HepG2 (cell line): ENCODE results near the gene BCAS3. TPM values are rescaled to one million over a fixed set of nuclear protein-coding genes. Genes with fewer than 3 reads are reported as not detected.

Source experiments
- ATAC-seq: fragments of 200-7000 bp; cut with Tn5 transposase; 3 replicates; pipeline ENCODE4 v1.9.1; 2020; ENCODE audit warnings: mild to moderate bottlenecking, moderate library complexity
- Bru-seq: library from RNA; stranded (reverse); fragments of 400-500 nt; gene quantifications from one replicate; lab custom pipeline; 2021; lab: Mats Ljungman, UMichigan
- BruChase-seq, 2 experiments: library from RNA; stranded (reverse); fragments of 400-500 nt; gene quantifications; one replicate each; lab custom pipeline; 2021; lab: Mats Ljungman, UMichigan
- BruUV-seq: library from RNA; stranded (reverse); fragments of 400-500 nt; replicated peaks from 2 replicates; lab custom pipeline; 2021; lab: Mats Ljungman, UMichigan
- CTCF ChIA-PET: fragments of 300-600 bp; formaldehyde crosslinking; extraction: SDS; loops from one replicate; lab custom pipeline; 2021; ENCODE audit warnings: low total read pairs, inconsistent platforms, low intra/inter-chr PET ratio; lab: Yijun Ruan, JAX
- POLR2A ChIA-PET: fragments of 350-600 bp; sonication (Branson Sonifier 250); formaldehyde crosslinking; loops from one replicate; lab custom pipeline; 2020; ENCODE audit warnings: antibody characterized with exemption, inconsistent platforms; lab: Yijun Ruan, JAX
- DNase-seq: peaks from one replicate; pipeline ENCODE4 v3.0.0-alpha.2; 2015; ENCODE audit warnings: low spot score
- FAIRE-seq: peaks from 3 replicates; lab custom pipeline; 2011; peaks lifted over from hg19 to GRCh38; lab: Jason Lieb, UNC
- H2AFZ ChIP-seq: one replicate; pipeline ENCODE4 v1.6.1; 2011; ENCODE audit warnings: low read length, inconsistent platforms
- H3K27ac ChIP-seq: fragments of 300-600 bp; 3 replicates; pipeline ENCODE4 v1.8.0; 2011; ENCODE audit warnings: mixed run types, mild to moderate bottlenecking, mixed read lengths, low read length, inconsistent platforms; ENCODE audit not compliant: insufficient read depth; ENCODE audit errors: extremely low read length
- H3K27me3 ChIP-seq, 2 experiments: fragments of 200-600 bp in 1 of 2; 2 replicates in 1 of 2; 3 replicates in 1 of 2; pipeline versions ENCODE4 v1.6.0 to v1.8.0; 2011; ENCODE audit warnings: low read length in 2 of 2, mild to moderate bottlenecking in 2 of 2, moderate library complexity in 2 of 2, inconsistent platforms in 1 of 2; ENCODE audit not compliant: insufficient read depth in 2 of 2, control insufficient read depth in 1 of 2
- H3K36me3 ChIP-seq, 2 experiments: fragments of 200-600 bp in 1 of 2; replicated peaks in 1 of 2; 2 replicates in 1 of 2; 3 replicates in 1 of 2; pipeline versions ENCODE4 v1.5.1 to v1.8.0; 2011; ENCODE audit warnings: low read length in 2 of 2, inconsistent platforms in 1 of 2; ENCODE audit not compliant: insufficient read depth in 2 of 2, control insufficient read depth in 1 of 2
- H3K4me1 ChIP-seq: 2 replicates; pipeline ENCODE4 v1.5.1; 2012; ENCODE audit warnings: low read length, inconsistent platforms; ENCODE audit not compliant: insufficient read depth
- H3K4me2 ChIP-seq: 2 replicates; pipeline ENCODE4 v1.6.0; 2011; ENCODE audit warnings: low read depth, low read length, inconsistent platforms
- H3K4me3 ChIP-seq, 3 experiments: fragments of 200-600 bp in 1 of 3; sonication (generic), shearing (Covaris generic) in 1 of 3; replicated peaks in 1 of 3; 2 replicates each; pipeline ENCODE4 v1.5.1; 2011 to 2016; ENCODE audit warnings: low read length in 3 of 3, inconsistent platforms in 2 of 3, low read depth in 2 of 3, mild to moderate bottlenecking in 2 of 3, control low read depth in 1 of 3, mixed read lengths in 1 of 3; ENCODE audit not compliant: insufficient read depth in 1 of 3
- H3K79me2 ChIP-seq: one replicate; pipeline ENCODE4 v1.6.1; 2011; ENCODE audit warnings: low read length, inconsistent platforms; ENCODE audit not compliant: insufficient read depth
- H3K9ac ChIP-seq: 2 replicates; pipeline ENCODE4 v1.6.0; 2011; ENCODE audit warnings: mild to moderate bottlenecking, low read depth, low read length, inconsistent platforms; ENCODE audit not compliant: insufficient read depth
- H3K9me3 ChIP-seq: 2 replicates; pipeline ENCODE4 v1.5.1; 2012; ENCODE audit warnings: mild to moderate bottlenecking, low read length
- H4K20me1 ChIP-seq: 2 replicates; pipeline ENCODE4 v1.6.0; 2011; ENCODE audit warnings: inconsistent platforms, mild to moderate bottlenecking, low read length, moderate library complexity; ENCODE audit not compliant: insufficient read depth
- ARID2 ChIP-seq: sonication (generic); formaldehyde crosslinking; IDR thresholded peaks from 2 replicates; pipeline ENCODE4 v1.8.1; 2022; ENCODE audit warnings: mild to moderate bottlenecking, missing genetic modification reagents, borderline replicate concordance
- HNRNPK ChIP-seq: fragments of 200-400 bp; formaldehyde crosslinking; IDR thresholded peaks from 2 replicates; pipeline ENCODE4 v1.6.1; 2018; ENCODE audit warnings: low read length, low read depth, moderate library complexity, mild to moderate bottlenecking; ENCODE audit not compliant: poor library complexity, severe bottlenecking
- MTA1 ChIP-seq: sonication (generic); formaldehyde crosslinking; IDR thresholded peaks from 2 replicates; pipeline ENCODE4 v1.4.0; 2020; ENCODE audit warnings: missing genetic modification reagents, mild to moderate bottlenecking, borderline replicate concordance
- ZNF234 ChIP-seq: sonication (generic); formaldehyde crosslinking; conservative IDR thresholded peaks from 2 replicates; pipeline ENCODE4 v1.5.1; 2020; ENCODE audit warnings: mild to moderate bottlenecking, missing genetic modification reagents
- ZNF264 ChIP-seq: sonication (generic); formaldehyde crosslinking; IDR thresholded peaks from 2 replicates; pipeline ENCODE4 v1.4.0; 2020; ENCODE audit warnings: missing genetic modification reagents
- WGBS: methylation state at CpG from one replicate; pipeline ENCODE4 v1.1.6; 2017; ENCODE audit warnings: low lambda C conversion rate; 5-methylcytosine and 5-hydroxymethylcytosine counted together
- in situ Hi-C: cut with HindIII; loops from 2 replicates; pipeline ENCODE4 v1.10.0; 2017; ENCODE audit warnings: low pct_unique_long_range_greater_than_20kb; ENCODE audit not compliant: extremely low pct_ligation_motif_present
- intact Hi-C: fragments of 100-400 bp; cut with micrococcal nuclease; formaldehyde crosslinking; loops from one replicate; pipeline ENCODE4 v1.10.0; 2022; ENCODE audit not compliant: unreplicated experiment
- long read RNA-seq, 2 experiments: library from RNA in 1 of 2; library from polyadenylated mRNA in 1 of 2; stranded (forward) in 1 of 2; unstranded in 1 of 2; transcript quantifications; one replicate each; pipeline ENCODE4 v2.0.0, GENCODE V29; 2019 to 2022
- polyA minus RNA-seq, 3 experiments: library from RNA; depleted of rRNA, polyadenylated mRNA; stranded (reverse); fragments of >200 nt; gene quantifications; 2 replicates each; pipeline ENCODE4 v1.2.3, GENCODE V29; 2011; ENCODE audit warnings: low replicate concordance in 1 of 3
- polyA plus RNA-seq, 8 experiments: library from polyadenylated mRNA; depleted of rRNA in 3 of 8; stranded (reverse) in 7 of 8; unstranded in 1 of 8; fragments of >200 nt; fragmentation: Illumina TruSeq in 4 of 8; extraction: Trizol in 4 of 8; gene quantifications; 2 replicates each; pipeline versions ENCODE4 v1.2.1 to v1.2.3, GENCODE V29; 2011 to 2016; ENCODE audit warnings: low read depth in 4 of 8, missing spikeins in 1 of 8, mixed read lengths in 1 of 8; ENCODE audit not compliant: insufficient read depth in 1 of 8
- total RNA-seq, 5 experiments: library from RNA; depleted of rRNA; stranded (reverse); fragments of >200 nt; fragmentation: Illumina TruSeq; extraction: Trizol; gene quantifications; 2 replicates each; pipeline ENCODE4 v1.2.3, GENCODE V29; 2016; ENCODE audit warnings: low read depth in 1 of 5
- TF ChIP-seq, protein P1 (sequence below): sonication (generic); formaldehyde crosslinking; IDR thresholded peaks from 2 replicates; pipeline ENCODE4 v1.5.1; 2020; ENCODE audit warnings: missing genetic modification reagents, mild to moderate bottlenecking, borderline replicate concordance
- TF ChIP-seq, protein P2 (sequence below): sonication (generic); formaldehyde crosslinking; IDR thresholded peaks from 2 replicates; pipeline ENCODE4 v1.4.0; 2020; ENCODE audit warnings: missing genetic modification reagents
- TF ChIP-seq, protein P3 (sequence below): sonication (generic); formaldehyde crosslinking; IDR thresholded peaks from 2 replicates; pipeline ENCODE4 v1.5.0; 2020; ENCODE audit warnings: missing genetic modification reagents

BCAS3 gene
- total RNA-seq (2016; rRNA removed; fragmentation: Illumina TruSeq; extraction: Trizol) (10.7 and 15.8 TPM in 2 replicates), polyA plus RNA-seq (2011; rRNA removed) (11.2 and 11.4 TPM in 2 replicates), polyA minus RNA-seq (2011; rRNA and poly(A)+ RNA removed; ENCODE audit: low replicate concordance) (109 and 128 TPM in 2 replicates), Bru-seq, nascent RNA (percentile 54 among the genes with signal in this experiment), BruChase-seq, experiment 1, labeled RNA remaining after a 6-hour chase (percentile 50 among the genes with signal in this experiment), BruChase-seq, experiment 2, labeled RNA remaining after a 2-hour chase (percentile 63 among the genes with signal in this experiment)
- total RNA-seq (2016; cell fraction: cytosol; rRNA removed; fragmentation: Illumina TruSeq; extraction: Trizol; ENCODE audit: low read depth), result 11.9 and 13.0 TPM in 2 replicates
- 11.0 and 12.0 TPM in 2 replicates for total RNA-seq (2016; cell fraction: insoluble cytoplasmic fraction; rRNA removed; fragmentation: Illumina TruSeq; extraction: Trizol)
- 7.1 and 7.7 TPM in 2 replicates for total RNA-seq (2016; cell fraction: membrane; rRNA removed; fragmentation: Illumina TruSeq; extraction: Trizol)
- total RNA-seq (2016; cell fraction: nucleus; rRNA removed; fragmentation: Illumina TruSeq; extraction: Trizol), result 25.1 and 30.0 TPM in 2 replicates
- 9.4 and 12.9 TPM in 2 replicates for polyA plus RNA-seq (2011; cell fraction: cytosol; rRNA removed)
- polyA plus RNA-seq (2011; cell fraction: nucleus; rRNA removed), result 12.5 and 13.3 TPM in 2 replicates
- polyA plus RNA-seq (2012), result 11.9 and 12.7 TPM in 2 replicates
- polyA plus RNA-seq (2016; cell fraction: cytosol; fragmentation: Illumina TruSeq; extraction: Trizol; ENCODE audit: low read depth), result 1.1 and 1.4 TPM in 2 replicates
- 14.1 and 15.6 TPM in 2 replicates for polyA plus RNA-seq (2016; cell fraction: insoluble cytoplasmic fraction; fragmentation: Illumina TruSeq; extraction: Trizol; ENCODE audit: low read depth)
- 2.8 and 3.3 TPM in 2 replicates for polyA plus RNA-seq (2016; cell fraction: membrane; fragmentation: Illumina TruSeq; extraction: Trizol; ENCODE audit: low read depth)
- 5.2 and 5.6 TPM in 2 replicates for polyA plus RNA-seq (2016; cell fraction: nucleus; fragmentation: Illumina TruSeq; extraction: Trizol; ENCODE audit: insufficient read depth, low read depth)
- polyA minus RNA-seq (2011; cell fraction: cytosol; rRNA and poly(A)+ RNA removed), result 16.8 and 32.3 TPM in 2 replicates
- polyA minus RNA-seq (2011; cell fraction: nucleus; rRNA and poly(A)+ RNA removed), result 127 and 156 TPM in 2 replicates
- long read RNA-seq, experiment 1, partial matches to known transcripts, result 1 of 4 reads
- long read RNA-seq, experiment 1, other reads (novel, unspliced or antisense), result 3 of 4 reads
- long read RNA-seq, experiment 2, full-length matches to known transcripts, result 7 of 14 reads
- long read RNA-seq, experiment 2, partial matches to known transcripts, result 1 of 14 reads
- long read RNA-seq, experiment 2, other reads (novel, unspliced or antisense), result 6 of 14 reads

DNA sequence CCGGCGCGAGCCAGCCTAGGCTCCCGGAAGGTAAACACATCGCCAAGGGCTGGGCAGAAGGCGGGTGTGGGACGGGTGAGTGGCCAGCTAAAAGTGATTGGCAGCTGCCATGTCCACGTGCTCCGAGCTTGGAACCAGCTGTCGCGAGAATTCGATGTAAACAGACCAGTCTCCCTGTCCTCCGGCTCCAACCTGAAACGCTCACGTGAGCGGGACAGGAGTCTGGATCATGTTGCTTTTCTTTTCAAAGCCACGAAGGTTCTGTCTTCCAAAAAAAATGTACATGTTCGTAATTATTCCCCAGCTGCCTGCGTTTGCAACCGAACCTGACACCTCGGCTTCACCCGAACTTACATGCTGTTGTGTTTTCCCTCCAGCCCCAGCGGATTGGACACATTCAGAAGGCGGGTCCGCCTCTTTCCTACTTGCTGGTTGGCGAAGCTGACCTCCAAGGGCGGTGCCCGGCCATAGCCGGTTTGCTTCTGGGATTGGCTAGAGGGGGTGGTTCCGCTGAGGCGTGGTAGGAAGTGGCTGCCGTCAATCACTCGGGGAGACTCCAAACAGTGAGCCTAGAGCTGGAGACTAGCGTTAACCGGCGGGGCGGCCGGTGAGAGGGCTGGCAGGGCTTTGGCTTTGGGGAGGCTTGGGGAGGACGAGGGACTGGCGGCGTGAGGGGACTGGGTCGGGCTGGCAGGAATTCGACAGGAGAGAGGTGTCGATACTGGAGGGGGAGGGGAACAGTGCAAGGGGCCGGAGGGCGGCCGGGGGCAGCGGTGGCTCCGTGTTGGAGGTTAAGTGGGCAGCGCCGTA lies at the start of gene BCAS3:
Gene BCAS3 (plus strand): TSS at position 544 of the 810 bp plus-strand sequence.
- peak within 1 kb of the TSS; percentile 99 for H3K4me2 ChIP-seq
- peak within 1 kb of the TSS; percentile 68 to 77 (median 75) for H3K4me3 ChIP-seq
- H4K20me1 ChIP-seq, result no peaks in the 10 kb centered on the region
- DNase-seq (peak; percentile 100), ATAC-seq (peak; percentile 98), FAIRE-seq (peak; percentile 98)
- no peaks in the 10 kb centered on the region; a peak in 1 of 5 replicates for H3K27me3 ChIP-seq
- no peaks in the 10 kb centered on the region for H3K79me2 ChIP-seq
- H3K9me3 ChIP-seq, result no peaks in the 10 kb centered on the region
- ChIA-PET POLR2A (interaction anchor here (0.5 to 2.0 kb wide), 21 partner anchors 9 to 722 kb away, joined by 3 to 21 read pairs (median 3); partner anchors contain the start of genes APPBP2, HEATR6, PPM1D and RNFT1), CTCF (no interaction called here)
- peaks cover 7% of the 10 kb centered on the region for H3K4me1 ChIP-seq
- under 1% methylated on average over 42 of the region's 51 CpGs for WGBS
- H3K9ac ChIP-seq, result peak within 1 kb of the TSS; percentile 74
- H3K27ac ChIP-seq, result peak within 1 kb of the TSS; percentile 56
- no peaks in the 10 kb centered on the region for H3K36me3 ChIP-seq
- BruUV-seq, result no TSS peak
- intact Hi-C loops, result loop anchor here (2.0 kb wide), 1 partner anchor 77 kb away; the partner anchor contains the start of gene PPM1D
- in situ Hi-C loops, result no loop called here
- peak within 1 kb of the TSS; percentile 99 for H2AFZ ChIP-seq
- TF ChIP-seq HNRNPK (peak; percentile 45), MTA1 (CRISPR knock-in tag) (peak; percentile 63; the same call in 1 of the 2 replicates), ZNF234 (CRISPR knock-in tag) (no peak), ARID2 (CRISPR knock-in tag) (no peak; the same call in 1 of the 2 replicates), ZNF264 (CRISPR knock-in tag) (no peak)
- TF ChIP-seq, protein P1, sequence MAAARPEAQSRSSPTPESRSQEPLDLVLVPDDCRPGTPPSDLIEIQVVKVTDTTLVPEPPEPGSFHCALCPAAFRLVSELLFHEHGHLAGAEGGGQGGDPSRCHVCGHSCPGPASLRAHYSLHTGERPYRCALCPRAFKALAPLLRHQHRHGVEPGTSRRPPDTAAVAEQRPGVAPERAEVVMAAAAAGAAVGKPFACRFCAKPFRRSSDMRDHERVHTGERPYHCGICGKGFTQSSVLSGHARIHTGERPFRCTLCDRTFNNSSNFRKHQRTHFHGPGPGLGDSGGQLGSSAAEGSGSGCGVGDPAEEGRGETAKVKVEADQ (CRISPR knock-in tag), result peak; percentile 95; the same call in 1 of the 2 replicates
- TF ChIP-seq, protein P2, sequence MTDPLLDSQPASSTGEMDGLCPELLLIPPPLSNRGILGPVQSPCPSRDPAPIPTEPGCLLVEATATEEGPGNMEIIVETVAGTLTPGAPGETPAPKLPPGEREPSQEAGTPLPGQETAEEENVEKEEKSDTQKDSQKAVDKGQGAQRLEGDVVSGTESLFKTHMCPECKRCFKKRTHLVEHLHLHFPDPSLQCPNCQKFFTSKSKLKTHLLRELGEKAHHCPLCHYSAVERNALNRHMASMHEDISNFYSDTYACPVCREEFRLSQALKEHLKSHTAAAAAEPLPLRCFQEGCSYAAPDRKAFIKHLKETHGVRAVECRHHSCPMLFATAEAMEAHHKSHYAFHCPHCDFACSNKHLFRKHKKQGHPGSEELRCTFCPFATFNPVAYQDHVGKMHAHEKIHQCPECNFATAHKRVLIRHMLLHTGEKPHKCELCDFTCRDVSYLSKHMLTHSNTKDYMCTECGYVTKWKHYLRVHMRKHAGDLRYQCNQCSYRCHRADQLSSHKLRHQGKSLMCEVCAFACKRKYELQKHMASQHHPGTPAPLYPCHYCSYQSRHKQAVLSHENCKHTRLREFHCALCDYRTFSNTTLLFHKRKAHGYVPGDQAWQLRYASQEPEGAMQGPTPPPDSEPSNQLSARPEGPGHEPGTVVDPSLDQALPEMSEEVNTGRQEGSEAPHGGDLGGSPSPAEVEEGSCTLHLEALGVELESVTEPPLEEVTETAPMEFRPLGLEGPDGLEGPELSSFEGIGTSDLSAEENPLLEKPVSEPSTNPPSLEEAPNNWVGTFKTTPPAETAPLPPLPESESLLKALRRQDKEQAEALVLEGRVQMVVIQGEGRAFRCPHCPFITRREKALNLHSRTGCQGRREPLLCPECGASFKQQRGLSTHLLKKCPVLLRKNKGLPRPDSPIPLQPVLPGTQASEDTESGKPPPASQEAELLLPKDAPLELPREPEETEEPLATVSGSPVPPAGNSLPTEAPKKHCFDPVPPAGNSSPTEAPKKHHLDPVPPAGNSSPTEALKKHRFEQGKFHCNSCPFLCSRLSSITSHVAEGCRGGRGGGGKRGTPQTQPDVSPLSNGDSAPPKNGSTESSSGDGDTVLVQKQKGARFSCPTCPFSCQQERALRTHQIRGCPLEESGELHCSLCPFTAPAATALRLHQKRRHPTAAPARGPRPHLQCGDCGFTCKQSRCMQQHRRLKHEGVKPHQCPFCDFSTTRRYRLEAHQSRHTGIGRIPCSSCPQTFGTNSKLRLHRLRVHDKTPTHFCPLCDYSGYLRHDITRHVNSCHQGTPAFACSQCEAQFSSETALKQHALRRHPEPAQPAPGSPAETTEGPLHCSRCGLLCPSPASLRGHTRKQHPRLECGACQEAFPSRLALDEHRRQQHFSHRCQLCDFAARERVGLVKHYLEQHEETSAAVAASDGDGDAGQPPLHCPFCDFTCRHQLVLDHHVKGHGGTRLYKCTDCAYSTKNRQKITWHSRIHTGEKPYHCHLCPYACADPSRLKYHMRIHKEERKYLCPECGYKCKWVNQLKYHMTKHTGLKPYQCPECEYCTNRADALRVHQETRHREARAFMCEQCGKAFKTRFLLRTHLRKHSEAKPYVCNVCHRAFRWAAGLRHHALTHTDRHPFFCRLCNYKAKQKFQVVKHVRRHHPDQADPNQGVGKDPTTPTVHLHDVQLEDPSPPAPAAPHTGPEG (CRISPR knock-in tag), result no peak; the same call in 1 of the 2 replicates
- TF ChIP-seq, protein P3, sequence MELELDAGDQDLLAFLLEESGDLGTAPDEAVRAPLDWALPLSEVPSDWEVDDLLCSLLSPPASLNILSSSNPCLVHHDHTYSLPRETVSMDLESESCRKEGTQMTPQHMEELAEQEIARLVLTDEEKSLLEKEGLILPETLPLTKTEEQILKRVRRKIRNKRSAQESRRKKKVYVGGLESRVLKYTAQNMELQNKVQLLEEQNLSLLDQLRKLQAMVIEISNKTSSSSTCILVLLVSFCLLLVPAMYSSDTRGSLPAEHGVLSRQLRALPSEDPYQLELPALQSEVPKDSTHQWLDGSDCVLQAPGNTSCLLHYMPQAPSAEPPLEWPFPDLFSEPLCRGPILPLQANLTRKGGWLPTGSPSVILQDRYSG (CRISPR knock-in tag), result no peak
